GM10266 (cell line): ENCODE measurements around the gene JAKMIP1.

Source experiments
- DNase-seq: peaks from one replicate; pipeline ENCODE4 v3.0.0; 2012; ENCODE audit errors: extremely low spot score
- CTCF ChIP-seq: IDR thresholded peaks from 2 replicates; pipeline ENCODE4 v1.5.1; 2012; ENCODE audit warnings: mild to moderate bottlenecking, low read depth; ENCODE audit not compliant: control insufficient read depth, insufficient read depth; ENCODE audit errors: missing control alignments

Gene JAKMIP1

DNA sequence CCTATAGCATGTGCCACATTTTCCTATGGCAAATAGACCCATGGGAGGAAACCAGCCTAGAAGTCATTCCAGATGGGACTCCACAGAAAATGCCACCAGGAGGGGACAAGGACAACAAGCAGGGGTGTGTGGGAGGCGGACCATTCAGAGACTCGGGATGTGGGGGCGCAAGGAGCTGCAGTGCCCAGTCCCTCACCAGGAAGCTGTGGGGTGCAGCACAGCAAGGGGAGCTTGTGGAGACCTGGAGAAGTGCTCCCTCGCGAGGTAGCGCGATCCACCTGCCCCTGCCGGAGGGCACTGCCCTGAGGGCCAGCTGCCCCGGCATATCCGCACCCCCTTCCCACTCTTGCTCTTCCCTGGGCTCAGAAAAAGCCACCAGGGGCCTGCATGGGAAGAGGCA lies 136.7 kb downstream of the JAKMIP1 start:
- DNase-seq: no peak
- TF ChIP-seq CTCF: no peak

GRCh38 chr4:6062133-6062532 lies 138.2 kb downstream of the JAKMIP1 start:
- no peak for DNase-seq
- TF ChIP-seq CTCF: no peak

DNA sequence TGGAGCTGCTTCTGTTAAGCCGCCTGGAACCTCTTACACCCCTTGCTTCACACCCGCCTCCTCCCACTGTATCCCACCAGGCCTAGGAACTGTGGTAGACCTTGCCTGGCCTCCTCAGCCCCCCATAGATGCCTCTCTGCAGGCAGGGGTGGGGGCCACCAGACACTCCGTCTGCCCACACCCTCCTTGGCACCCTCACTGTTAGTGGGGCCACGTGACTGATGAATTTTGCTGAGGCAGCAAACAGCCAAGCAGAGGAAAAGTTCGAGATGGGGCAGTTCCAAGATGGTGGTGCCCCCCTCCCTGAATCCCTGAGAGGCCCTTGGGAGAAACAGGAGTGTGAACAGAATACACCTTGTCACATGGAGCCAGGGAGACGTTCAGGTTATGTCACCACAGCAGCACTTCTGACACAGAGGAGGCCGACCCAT lies 141.0 kb downstream of the JAKMIP1 start:
- DNase-seq: no peak
- no peak for TF ChIP-seq CTCF

DNA sequence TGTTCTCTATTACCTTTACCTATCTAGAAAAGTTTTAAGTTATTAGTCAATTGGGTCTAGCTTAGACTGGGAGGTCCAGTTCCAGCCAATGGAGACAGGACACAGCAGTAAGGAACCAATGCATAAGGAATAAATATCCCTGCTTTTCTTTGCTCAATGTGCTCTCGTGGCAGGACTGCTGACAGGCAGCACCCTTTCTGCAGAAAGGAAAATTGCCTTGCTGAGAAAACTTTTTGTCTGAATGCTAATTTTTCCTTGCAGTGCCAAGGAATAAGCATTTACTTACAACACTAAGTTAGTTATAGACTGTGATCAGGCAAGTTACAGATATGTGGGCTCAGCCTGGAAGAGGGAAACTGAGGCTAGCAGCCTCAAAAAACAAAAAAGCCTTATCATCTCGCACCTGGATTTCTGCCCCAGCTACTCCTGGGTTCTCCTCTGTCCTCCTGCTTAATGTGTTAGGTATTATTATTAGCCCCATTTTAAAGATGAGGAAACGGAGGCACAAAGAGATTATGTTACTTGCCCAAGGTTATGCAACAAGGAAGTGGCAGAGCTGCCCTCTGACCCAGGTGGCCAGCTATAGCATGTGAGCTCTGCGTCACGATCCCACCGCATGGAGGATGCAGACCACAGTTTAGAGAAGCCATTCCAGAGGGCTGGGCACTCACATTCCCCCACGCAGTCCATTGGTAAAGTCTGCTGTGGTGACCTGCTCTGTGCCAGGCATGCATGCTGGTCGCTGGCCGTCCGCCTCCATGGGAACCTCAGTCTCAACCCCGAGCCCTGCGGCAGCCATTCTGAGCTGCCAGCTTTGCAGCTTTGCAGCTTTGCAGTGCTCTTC lies 141.6 kb downstream of the JAKMIP1 start:
- TF ChIP-seq CTCF: no peak
- no peak for DNase-seq

DNA sequence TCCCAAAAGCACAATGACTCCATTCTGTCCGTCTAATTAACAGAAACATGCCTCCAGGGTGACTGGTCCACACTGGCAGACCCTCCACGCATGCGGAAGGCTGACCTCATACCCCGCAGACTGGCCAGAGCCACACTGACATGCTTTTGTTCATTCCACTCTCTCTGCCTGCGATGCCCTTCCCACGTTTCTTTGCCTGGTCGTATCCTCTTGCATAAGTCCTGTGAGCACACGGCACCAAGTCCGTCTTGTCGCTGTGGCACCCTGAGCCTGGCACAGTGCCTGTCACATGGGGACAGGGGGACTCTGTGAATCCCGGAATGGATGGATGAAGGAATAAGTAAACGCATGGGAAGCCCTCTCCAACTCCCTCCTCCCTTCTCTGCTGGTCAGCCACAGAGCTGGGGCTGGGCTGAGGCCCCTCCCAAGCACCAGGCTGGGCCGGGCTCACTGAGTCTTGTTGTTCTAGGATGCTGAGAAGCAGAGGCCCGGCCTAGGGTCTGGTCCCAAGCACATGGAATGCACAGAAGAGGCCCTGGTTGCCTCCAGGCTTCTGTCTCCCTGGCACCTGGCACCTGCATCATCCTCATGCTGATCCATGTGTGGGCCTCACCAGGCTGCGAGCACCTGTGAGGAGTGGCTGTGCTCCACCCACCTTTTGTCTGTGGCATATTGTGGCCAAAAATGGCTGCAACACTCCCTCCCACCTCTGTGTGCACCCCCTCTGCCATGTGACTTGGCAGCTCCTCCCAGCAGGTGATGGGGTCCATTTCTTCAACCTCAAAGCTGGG lies 143.2 kb downstream of the JAKMIP1 start:
- no peak for DNase-seq
- no peak for TF ChIP-seq CTCF

GRCh38 chr4:6055436-6055835 lies 144.9 kb downstream of the JAKMIP1 start:
- no peak for DNase-seq
- no peak for TF ChIP-seq CTCF

- DNase-seq: no peak
- no peak for TF ChIP-seq CTCF
Observed at GRCh38 chr4:6055030-6055429, 145.3 kb downstream of the JAKMIP1 start.
